ENCODE data around the gene RTP5.

Gene RTP5

GRCh38 chr2:241864168-241864849 lies 5.2 kb upstream of the RTP5 start:
- peaks cover 6 to 61% (median 49%) of the 10 kb centered on the region in 5 donors for H3K27me3 ChIP-seq (ENCODE audit: control insufficient read depth in 5 of 5, insufficient read depth in 4 of 5, low read length in 5 of 5)
- no peaks in the 10 kb centered on the region for H3K36me3 ChIP-seq (ENCODE audit: control insufficient read depth in 5 of 5, insufficient read depth in 5 of 5, low read length in 5 of 5)
- peaks cover 0 to 31% (median 18%) of the 10 kb centered on the region in 5 donors for H3K4me1 ChIP-seq (ENCODE audit: control insufficient read depth in 5 of 5, insufficient read depth in 5 of 5, low read length in 5 of 5)
- no peak overlapping the region for H3K4me3 ChIP-seq (ENCODE audit: low read depth in 1 of 5, low read length in 5 of 5)
- H3K9me3 ChIP-seq (ENCODE audit: control insufficient read depth in 5 of 5, low read length in 5 of 5): no peaks in the 10 kb centered on the region
- no peak overlapping the region for H3K9ac ChIP-seq (ENCODE audit: low read length in 5 of 5)
- H3K27ac ChIP-seq (ENCODE audit: low read depth, low read length): no peak overlapping the region

GRCh38 chr2:241864850-241865213 lies 4.7 kb upstream of the RTP5 start:
- Histone ChIP-seq H3K27me3 (ENCODE audit: control insufficient read depth in 5 of 5, insufficient read depth in 4 of 5, low read length in 5 of 5) (peaks cover 6 to 61% (median 49%) of the 10 kb centered on the region in 5 donors), H3K4me1 (ENCODE audit: control insufficient read depth in 5 of 5, insufficient read depth in 5 of 5, low read length in 5 of 5) (peaks cover 0 to 25% (median 16%) of the 10 kb centered on the region in 5 donors), H3K4me3 (ENCODE audit: low read depth in 1 of 5, low read length in 5 of 5) (no peak overlapping the region)

GRCh38 chr2:241865416-241865956 lies 4.0 kb upstream of the RTP5 start:
- Histone ChIP-seq H3K9ac (ENCODE audit: low read length in 5 of 5) (no peak overlapping the region), H3K27me3 (ENCODE audit: control insufficient read depth in 5 of 5, insufficient read depth in 4 of 5, low read length in 5 of 5) (peaks cover 6 to 61% (median 49%) of the 10 kb centered on the region in 5 donors)

More at GRCh38 chr2:241864850-241865213, 4.7 kb upstream of the RTP5 start:
- Histone ChIP-seq H3K9me3 (ENCODE audit: control insufficient read depth in 5 of 5, low read length in 5 of 5) (no peaks in the 10 kb centered on the region), H3K27ac (ENCODE audit: low read depth, low read length) (no peak overlapping the region), H3K9ac (ENCODE audit: low read length in 5 of 5) (no peak overlapping the region), H3K36me3 (ENCODE audit: control insufficient read depth in 5 of 5, insufficient read depth in 5 of 5, low read length in 5 of 5) (no peaks in the 10 kb centered on the region)

GRCh38 chr2:241865957-241866789 lies 3.4 kb upstream of the RTP5 start:
- Histone ChIP-seq H3K9me3 (ENCODE audit: control insufficient read depth in 5 of 5, low read length in 5 of 5) (no peaks in the 10 kb centered on the region), H3K36me3 (ENCODE audit: control insufficient read depth in 5 of 5, insufficient read depth in 5 of 5, low read length in 5 of 5) (no peaks in the 10 kb centered on the region), H3K27ac (ENCODE audit: low read depth, low read length) (no peak overlapping the region), H3K9ac (ENCODE audit: low read length in 5 of 5) (no peak overlapping the region), H3K27me3 (ENCODE audit: control insufficient read depth in 5 of 5, insufficient read depth in 4 of 5, low read length in 5 of 5) (peaks cover 6 to 62% (median 49%) of the 10 kb centered on the region in 5 donors), H3K4me1 (ENCODE audit: control insufficient read depth in 5 of 5, insufficient read depth in 5 of 5, low read length in 5 of 5) (peaks cover 0 to 12% (median 7%) of the 10 kb centered on the region in 5 donors), H3K4me3 (ENCODE audit: low read depth in 1 of 5, low read length in 5 of 5) (no peak overlapping the region)

More at GRCh38 chr2:241865416-241865956, 4.0 kb upstream of the RTP5 start:
- Histone ChIP-seq H3K4me1 (ENCODE audit: control insufficient read depth in 5 of 5, insufficient read depth in 5 of 5, low read length in 5 of 5) (peaks cover 0 to 19% (median 10%) of the 10 kb centered on the region in 5 donors), H3K27ac (ENCODE audit: low read depth, low read length) (no peak overlapping the region), H3K36me3 (ENCODE audit: control insufficient read depth in 5 of 5, insufficient read depth in 5 of 5, low read length in 5 of 5) (no peaks in the 10 kb centered on the region), H3K4me3 (ENCODE audit: low read depth in 1 of 5, low read length in 5 of 5) (no peak overlapping the region), H3K9me3 (ENCODE audit: control insufficient read depth in 5 of 5, low read length in 5 of 5) (no peaks in the 10 kb centered on the region)

GRCh38 chr2:241866790-241867645 lies 2.5 kb upstream of the RTP5 start:
- H3K9ac ChIP-seq (ENCODE audit: low read length in 5 of 5): no peak overlapping the region
- no peaks in the 10 kb centered on the region for H3K36me3 ChIP-seq (ENCODE audit: control insufficient read depth in 5 of 5, insufficient read depth in 5 of 5, low read length in 5 of 5)
- H3K27ac ChIP-seq (ENCODE audit: low read depth, low read length): no peak overlapping the region
- no peaks in the 10 kb centered on the region for H3K9me3 ChIP-seq (ENCODE audit: control insufficient read depth in 5 of 5, low read length in 5 of 5)
- H3K27me3 ChIP-seq (ENCODE audit: control insufficient read depth in 5 of 5, insufficient read depth in 4 of 5, low read length in 5 of 5): peaks cover 7 to 63% (median 51%) of the 10 kb centered on the region in 5 donors
- H3K4me1 ChIP-seq (ENCODE audit: control insufficient read depth in 5 of 5, insufficient read depth in 5 of 5, low read length in 5 of 5): peaks cover 0 to 12% (median 7%) of the 10 kb centered on the region in 5 donors
- H3K4me3 ChIP-seq (ENCODE audit: low read depth in 1 of 5, low read length in 5 of 5): no peak overlapping the region

GRCh38 chr2:241867776-241868420 lies 1.6 kb upstream of the RTP5 start:
- Histone ChIP-seq H3K4me1 (ENCODE audit: control insufficient read depth in 5 of 5, insufficient read depth in 5 of 5, low read length in 5 of 5) (peaks cover 0 to 12% (median 7%) of the 10 kb centered on the region in 5 donors), H3K4me3 (ENCODE audit: low read depth in 1 of 5, low read length in 5 of 5) (no peak overlapping the region), H3K27me3 (ENCODE audit: control insufficient read depth in 5 of 5, insufficient read depth in 4 of 5, low read length in 5 of 5) (peaks cover 14 to 60% (median 50%) of the 10 kb centered on the region in 5 donors)

GRCh38 chr2:241868661-241869081 lies 858 bp upstream of the RTP5 start:
- Histone ChIP-seq H3K27ac (ENCODE audit: low read depth, low read length) (no peak overlapping the region), H3K27me3 (ENCODE audit: control insufficient read depth in 5 of 5, insufficient read depth in 4 of 5, low read length in 5 of 5) (peaks cover 14 to 52% (median 43%) of the 10 kb centered on the region in 5 donors)

More at GRCh38 chr2:241867776-241868420, 1.6 kb upstream of the RTP5 start:
- Histone ChIP-seq H3K36me3 (ENCODE audit: control insufficient read depth in 5 of 5, insufficient read depth in 5 of 5, low read length in 5 of 5) (no peaks in the 10 kb centered on the region), H3K9ac (ENCODE audit: low read length in 5 of 5) (no peak overlapping the region), H3K27ac (ENCODE audit: low read depth, low read length) (no peak overlapping the region), H3K9me3 (ENCODE audit: control insufficient read depth in 5 of 5, low read length in 5 of 5) (no peaks in the 10 kb centered on the region)

GRCh38 chr2:241870081-241870541 lies 582 bp downstream of the RTP5 start:
- H3K4me3 ChIP-seq (ENCODE audit: low read depth in 1 of 5, low read length in 5 of 5): no peak overlapping the region
- H3K4me1 ChIP-seq (ENCODE audit: control insufficient read depth in 5 of 5, insufficient read depth in 5 of 5, low read length in 5 of 5): no peaks in the 10 kb centered on the region
- no peak overlapping the region for H3K9ac ChIP-seq (ENCODE audit: low read length in 5 of 5)
- H3K27me3 ChIP-seq (ENCODE audit: control insufficient read depth in 5 of 5, insufficient read depth in 4 of 5, low read length in 5 of 5): peaks cover 14 to 38% (median 32%) of the 10 kb centered on the region in 5 donors
- no peaks in the 10 kb centered on the region for H3K36me3 ChIP-seq (ENCODE audit: control insufficient read depth in 5 of 5, insufficient read depth in 5 of 5, low read length in 5 of 5)
- no peaks in the 10 kb centered on the region for H3K9me3 ChIP-seq (ENCODE audit: control insufficient read depth in 5 of 5, low read length in 5 of 5)
- no peak overlapping the region for H3K27ac ChIP-seq (ENCODE audit: low read depth, low read length)

More at GRCh38 chr2:241868661-241869081, 858 bp upstream of the RTP5 start:
- H3K36me3 ChIP-seq (ENCODE audit: control insufficient read depth in 5 of 5, insufficient read depth in 5 of 5, low read length in 5 of 5): no peaks in the 10 kb centered on the region
- no peak overlapping the region for H3K4me3 ChIP-seq (ENCODE audit: low read depth in 1 of 5, low read length in 5 of 5)
- H3K9me3 ChIP-seq (ENCODE audit: control insufficient read depth in 5 of 5, low read length in 5 of 5): no peaks in the 10 kb centered on the region
- peaks cover 0 to 6% (median under 1%) of the 10 kb centered on the region in 5 donors for H3K4me1 ChIP-seq (ENCODE audit: control insufficient read depth in 5 of 5, insufficient read depth in 5 of 5, low read length in 5 of 5)
- H3K9ac ChIP-seq (ENCODE audit: low read length in 5 of 5): no peak overlapping the region
